ENCODE results near the gene RFX8.

DNA sequence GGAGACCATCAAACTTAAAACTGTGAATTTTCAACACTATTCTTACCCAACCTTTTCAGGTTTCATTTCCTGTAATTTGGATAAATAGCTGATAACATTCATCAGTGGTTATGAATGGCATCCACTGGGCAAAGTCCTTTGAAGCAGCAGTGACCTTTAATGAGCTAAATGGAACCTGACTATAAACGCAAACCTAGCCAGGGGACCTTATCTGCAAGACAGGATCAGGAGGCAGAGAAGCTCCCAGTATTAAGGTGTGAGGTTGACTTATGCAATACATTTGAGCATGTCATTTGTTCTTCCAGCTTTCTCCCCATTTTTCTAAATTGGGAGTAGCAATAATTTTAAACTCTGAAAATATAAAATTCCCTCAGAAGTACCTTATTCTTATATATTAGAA, 126.0 kb downstream of the RFX8 start:
- TF ChIP-seq CTCF (IDR thresholded peaks at IDR 0.05) (no peak), POLR2A (IDR thresholded peaks at IDR 0.05) (no peak)
